Breast epithelium (tissue), 4 donors: ENCODE measurements around the gene TRAF3. TPM values are rescaled to one million over a fixed set of nuclear protein-coding genes. Genes with fewer than 3 reads are reported as not detected.

Experiments
- DNase-seq, 2 donors: peaks; one replicate each; pipeline ENCODE4 v3.0.0-alpha.2; 2019; ENCODE audit warnings: low spot score in 2 of 2
- H3K27ac ChIP-seq, 2 donors: fragments of 200-600 bp; sonication (generic) in 1 of 2; one replicate each; pipeline ENCODE4 v1.5.1; 2016 to 2019; ENCODE audit warnings: mild to moderate bottlenecking in 1 of 2
- H3K27me3 ChIP-seq, 2 donors: fragments of 200-600 bp; sonication (generic) in 1 of 2; one replicate each; pipeline versions ENCODE4 v1.5.1 to v1.6.0; 2017 to 2019; ENCODE audit warnings: control low read depth in 1 of 2, mild to moderate bottlenecking in 1 of 2
- H3K36me3 ChIP-seq: fragments of 200-600 bp; one replicate; pipeline ENCODE4 v1.5.1; 2019
- H3K4me1 ChIP-seq, 2 donors: fragments of 200-600 bp; sonication (generic); one replicate each; pipeline ENCODE4 v1.5.1; 2016 to 2019; ENCODE audit warnings: control low read depth in 1 of 2
- H3K4me3 ChIP-seq, 3 donors: fragments of 200-600 bp; sonication (generic); 1 replicate in 2 of 3; 2 replicates in 1 of 3; pipeline ENCODE4 v1.5.1; 2016 to 2019; ENCODE audit warnings: mild to moderate bottlenecking in 3 of 3, moderate library complexity in 2 of 3
- H3K9me3 ChIP-seq, 2 donors: fragments of 200-600 bp; sonication (generic) in 1 of 2; one replicate each; pipeline ENCODE4 v1.5.1; 2016 to 2019; ENCODE audit warnings: control low read depth in 1 of 2
- POLR2A ChIP-seq: fragments of 450-650 bp; IDR thresholded peaks from one replicate; pipeline ENCODE4 v1.6.1; 2016; ENCODE audit warnings: antibody characterized with exemption, mild to moderate bottlenecking, moderate library complexity
- POLR2AphosphoS5 ChIP-seq, 3 donors: sonication (generic); formaldehyde crosslinking; IDR thresholded peaks; one replicate each; pipeline ENCODE4 v1.6.1; 2017; ENCODE audit warnings: antibody characterized with exemption in 3 of 3
- intact Hi-C: fragments of 100-400 bp; cut with DNase I; formaldehyde crosslinking; loops from one replicate; pipeline ENCODE4 v1.15.1; 2023; ENCODE audit warnings: low total_unique reads
- total RNA-seq, 3 donors: library from RNA; depleted of rRNA; stranded (reverse); fragments of >200 nt; gene quantifications; one replicate each; pipeline ENCODE4 v1.1.0, GENCODE V29; 2016
- TF ChIP-seq, protein P1 (sequence below), 3 donors: fragments of 450-650 bp; IDR thresholded peaks; one replicate each; pipeline ENCODE4 v1.5.1; 2016 to 2017; ENCODE audit warnings: antibody characterized with exemption in 3 of 3, mild to moderate bottlenecking in 3 of 3, moderate library complexity in 3 of 3

Gene TRAF3
- total RNA-seq, 3 donors from 2014 or later, result 13.1 to 15.7 (median 14.6) TPM

DNA sequence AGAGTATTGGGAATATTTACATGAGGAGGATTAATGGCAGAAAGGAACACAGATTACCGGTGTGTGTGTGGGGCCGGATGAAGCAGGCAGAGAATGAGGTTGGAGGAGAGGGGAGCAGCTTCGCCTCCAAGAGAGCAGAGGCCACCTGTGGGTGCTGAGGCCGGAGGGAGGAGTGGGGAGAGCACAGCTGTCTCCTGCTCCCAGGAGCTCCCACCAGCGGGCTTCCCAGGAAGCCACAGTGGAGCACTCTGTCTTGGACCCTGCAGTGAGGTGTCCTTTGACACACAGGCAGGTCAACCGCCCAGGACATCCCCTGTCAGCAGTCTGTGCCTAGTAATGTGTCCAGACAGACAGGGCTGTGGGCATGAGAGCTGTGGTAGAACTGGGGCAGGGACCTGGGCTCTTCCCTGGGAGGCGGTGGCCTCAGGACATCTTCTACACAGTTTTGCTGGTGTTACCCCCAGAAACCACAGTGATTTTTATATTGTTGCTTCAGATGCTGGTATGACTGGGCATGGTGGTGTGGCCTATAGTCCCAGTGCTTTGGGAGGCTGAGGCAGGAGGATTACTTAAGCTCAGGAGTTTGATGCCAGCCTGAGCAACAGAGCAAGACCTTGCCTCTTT, 126.8 kb downstream of the TRAF3 start:
- intact Hi-C loops, result no loop called here
- Histone ChIP-seq H3K36me3 (no peaks in the 10 kb centered on the region), H3K4me1 (no peaks in the 10 kb centered on the region), H3K27ac (no peak overlapping the region), H3K4me3 (no peak overlapping the region), H3K27me3 (no peaks in the 10 kb centered on the region), H3K9me3 (no peaks in the 10 kb centered on the region)
- TF ChIP-seq, protein P1, sequence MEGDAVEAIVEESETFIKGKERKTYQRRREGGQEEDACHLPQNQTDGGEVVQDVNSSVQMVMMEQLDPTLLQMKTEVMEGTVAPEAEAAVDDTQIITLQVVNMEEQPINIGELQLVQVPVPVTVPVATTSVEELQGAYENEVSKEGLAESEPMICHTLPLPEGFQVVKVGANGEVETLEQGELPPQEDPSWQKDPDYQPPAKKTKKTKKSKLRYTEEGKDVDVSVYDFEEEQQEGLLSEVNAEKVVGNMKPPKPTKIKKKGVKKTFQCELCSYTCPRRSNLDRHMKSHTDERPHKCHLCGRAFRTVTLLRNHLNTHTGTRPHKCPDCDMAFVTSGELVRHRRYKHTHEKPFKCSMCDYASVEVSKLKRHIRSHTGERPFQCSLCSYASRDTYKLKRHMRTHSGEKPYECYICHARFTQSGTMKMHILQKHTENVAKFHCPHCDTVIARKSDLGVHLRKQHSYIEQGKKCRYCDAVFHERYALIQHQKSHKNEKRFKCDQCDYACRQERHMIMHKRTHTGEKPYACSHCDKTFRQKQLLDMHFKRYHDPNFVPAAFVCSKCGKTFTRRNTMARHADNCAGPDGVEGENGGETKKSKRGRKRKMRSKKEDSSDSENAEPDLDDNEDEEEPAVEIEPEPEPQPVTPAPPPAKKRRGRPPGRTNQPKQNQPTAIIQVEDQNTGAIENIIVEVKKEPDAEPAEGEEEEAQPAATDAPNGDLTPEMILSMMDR (IDR thresholded peaks at IDR 0.05), result no peak
- no peak for TF ChIP-seq POLR2AphosphoS5 (IDR thresholded peaks at IDR 0.05)
- no peak for DNase-seq

DNA sequence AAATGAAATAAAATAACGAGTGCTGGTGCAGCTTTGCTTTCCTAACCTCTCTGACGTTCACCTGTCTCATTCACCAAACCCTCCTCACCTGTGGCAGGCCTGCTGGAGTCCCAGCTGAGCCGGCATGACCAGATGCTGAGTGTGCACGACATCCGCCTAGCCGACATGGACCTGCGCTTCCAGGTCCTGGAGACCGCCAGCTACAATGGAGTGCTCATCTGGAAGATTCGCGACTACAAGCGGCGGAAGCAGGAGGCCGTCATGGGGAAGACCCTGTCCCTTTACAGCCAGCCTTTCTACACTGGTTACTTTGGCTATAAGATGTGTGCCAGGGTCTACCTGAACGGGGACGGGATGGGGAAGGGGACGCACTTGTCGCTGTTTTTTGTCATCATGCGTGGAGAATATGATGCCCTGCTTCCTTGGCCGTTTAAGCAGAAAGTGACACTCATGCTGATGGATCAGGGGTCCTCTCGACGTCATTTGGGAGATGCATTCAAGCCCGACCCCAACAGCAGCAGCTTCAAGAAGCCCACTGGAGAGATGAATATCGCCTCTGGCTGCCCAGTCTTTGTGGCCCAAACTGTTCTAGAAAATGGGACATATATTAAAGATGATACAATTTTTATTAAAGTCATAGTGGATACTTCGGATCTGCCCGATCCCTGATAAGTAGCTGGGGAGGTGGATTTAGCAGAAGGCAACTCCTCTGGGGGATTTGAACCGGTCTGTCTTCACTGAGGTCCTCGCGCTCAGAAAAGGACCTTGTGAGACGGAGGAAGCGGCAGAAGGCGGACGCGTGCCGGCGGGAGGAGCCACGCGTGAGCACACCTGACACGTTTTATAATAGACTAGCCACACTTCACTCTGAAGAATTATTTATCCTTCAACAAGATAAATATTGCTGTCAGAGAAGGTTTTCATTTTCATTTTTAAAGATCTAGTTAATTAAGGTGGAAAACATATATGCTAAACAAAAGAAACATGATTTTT, 128.2 kb downstream of the TRAF3 start:
- TF ChIP-seq, protein P1 (IDR thresholded peaks at IDR 0.05), result no peak
- TF ChIP-seq POLR2A (no peak), POLR2AphosphoS5 (IDR thresholded peaks at IDR 0.05) (no peak)
- Histone ChIP-seq H3K27ac (no peak overlapping the region), H3K9me3 (no peaks in the 10 kb centered on the region), H3K36me3 (no peaks in the 10 kb centered on the region), H3K4me3 (no peak overlapping the region), H3K4me1 (no peaks in the 10 kb centered on the region), H3K27me3 (no peaks in the 10 kb centered on the region)
- intact Hi-C loops, result no loop called here
- DNase-seq, result no peak

DNA sequence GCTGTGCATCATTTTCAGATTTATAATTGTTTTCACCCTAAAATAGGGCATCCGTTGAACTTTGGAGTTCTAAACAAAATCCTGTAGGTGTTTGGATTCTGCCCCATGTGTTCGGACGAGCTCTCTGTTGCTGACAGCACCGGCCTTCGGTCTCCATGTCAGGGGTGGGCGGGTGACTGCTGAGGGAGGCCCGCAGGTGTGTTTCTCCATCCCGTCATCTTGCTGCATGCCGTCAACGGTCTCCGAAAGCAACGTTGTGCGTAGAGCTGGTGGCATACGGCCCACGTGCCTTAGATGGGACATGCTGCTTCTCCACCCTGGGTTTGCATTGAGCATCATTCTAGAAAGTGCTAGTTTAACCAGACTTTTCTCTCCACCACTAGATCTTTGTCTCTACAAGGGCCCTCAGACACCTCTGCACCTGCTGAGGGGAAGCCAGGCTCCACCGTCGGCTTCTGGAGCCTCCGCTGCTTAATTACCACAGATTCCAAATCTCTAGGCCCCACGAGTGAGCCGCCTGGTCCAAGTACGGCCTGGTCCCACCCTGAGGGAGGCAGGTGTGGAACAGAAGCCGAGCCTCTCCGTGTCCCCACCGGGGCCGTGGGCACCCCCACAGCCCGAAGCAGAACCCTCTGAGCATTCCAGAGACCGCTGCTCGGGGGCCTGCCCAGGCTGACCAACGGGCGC, 129.5 kb downstream of the TRAF3 start:
- H3K27ac ChIP-seq, result no peak overlapping the region
- no peak for DNase-seq
- no peaks in the 10 kb centered on the region for H3K36me3 ChIP-seq
- no peak overlapping the region for H3K4me3 ChIP-seq
- TF ChIP-seq POLR2A (no peak), POLR2AphosphoS5 (IDR thresholded peaks at IDR 0.05) (no peak)
- TF ChIP-seq, protein P1 (IDR thresholded peaks at IDR 0.05), result no peak
- H3K9me3 ChIP-seq, result no peaks in the 10 kb centered on the region
- no peaks in the 10 kb centered on the region for H3K4me1 ChIP-seq
- no peaks in the 10 kb centered on the region for H3K27me3 ChIP-seq
- intact Hi-C loops, result no loop called here

DNA sequence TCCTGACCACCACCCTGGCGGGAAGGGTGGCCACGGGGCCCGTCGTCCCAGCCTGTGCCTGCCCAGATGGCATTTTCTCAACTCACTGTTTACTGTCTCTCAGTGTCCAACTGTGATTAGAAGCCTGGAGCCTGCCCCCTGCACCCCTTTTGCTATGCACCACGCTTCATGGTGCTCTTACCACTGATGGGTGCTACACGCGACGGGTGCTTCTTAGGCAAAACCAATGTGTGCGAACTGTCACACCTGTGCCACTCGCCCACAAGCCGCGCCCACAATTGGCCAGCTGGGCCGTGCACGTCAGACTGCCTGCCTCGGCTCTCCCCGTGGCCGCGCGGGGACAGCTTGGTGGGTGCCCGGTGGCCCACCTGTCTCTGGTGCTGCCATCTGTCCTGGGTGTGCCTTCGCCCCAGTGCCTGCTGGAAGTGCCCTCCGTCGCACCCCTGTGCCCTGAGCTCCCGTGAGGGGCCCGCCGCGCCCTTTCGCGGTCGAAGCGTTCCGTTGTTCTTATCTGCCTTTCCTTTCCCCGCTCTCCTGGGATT, 130.1 kb downstream of the TRAF3 start:
- H3K27ac ChIP-seq, result no peak overlapping the region
- intact Hi-C loops, result no loop called here
- no peaks in the 10 kb centered on the region for H3K4me1 ChIP-seq
- no peaks in the 10 kb centered on the region for H3K36me3 ChIP-seq
- H3K27me3 ChIP-seq, result no peaks in the 10 kb centered on the region
- no peaks in the 10 kb centered on the region for H3K9me3 ChIP-seq
- no peak for DNase-seq
- H3K4me3 ChIP-seq, result no peak overlapping the region
- TF ChIP-seq, protein P1 (IDR thresholded peaks at IDR 0.05), result no peak
- no peak for TF ChIP-seq POLR2AphosphoS5 (IDR thresholded peaks at IDR 0.05)
- TF ChIP-seq POLR2A, result no peak
